PFSK-1 (cell line): Measurements from ENCODE around the gene CRYGC.

ENCODE experiments used
- SIN3A ChIP-seq: IDR thresholded peaks from 2 replicates; pipeline ENCODE4 v1.6.1; 2012; ENCODE audit warnings: mild to moderate bottlenecking, low read length, moderate library complexity, borderline replicate concordance; ENCODE audit not compliant: insufficient read depth
- TAF1 ChIP-seq: IDR thresholded peaks from 2 replicates; pipeline ENCODE4 v1.6.1; 2012; ENCODE audit warnings: low read length, control low read depth, borderline replicate concordance; ENCODE audit not compliant: insufficient read depth

DNA sequence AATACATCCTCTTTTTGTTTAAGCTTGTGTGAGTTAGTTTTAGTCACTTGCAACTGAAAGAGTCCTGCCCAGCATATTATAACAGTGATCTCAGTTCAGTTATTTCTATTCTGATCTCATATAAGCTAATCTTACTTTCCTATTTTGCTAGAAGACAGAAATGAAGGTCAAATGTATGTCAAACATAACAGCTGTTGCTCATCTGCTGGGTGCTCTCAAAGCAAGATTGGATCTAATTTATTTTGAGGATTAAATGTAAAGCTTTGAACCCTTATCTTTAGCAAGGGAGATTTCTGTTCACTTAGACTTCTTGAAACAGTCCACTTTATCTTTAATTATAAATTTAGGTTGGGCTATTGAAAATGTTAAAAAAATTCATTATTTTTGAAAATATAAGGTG, 36.5 kb downstream of the CRYGC start:
- TF ChIP-seq SIN3A (no peak), TAF1 (no peak)
